Fibroblast of the aortic adventitia (primary cell): ENCODE measurements around the gene HAUS8. TPM values are rescaled to one million over a fixed set of nuclear protein-coding genes. Genes with fewer than 3 reads are reported as not detected.

Experiments used
- DNase-seq: peaks from one replicate; pipeline ENCODE4 v3.0.0-alpha.2; 2010; ENCODE audit warnings: low read depth
- H3K4me3 ChIP-seq: 2 replicates; pipeline ENCODE4 v1.5.1; 2011; ENCODE audit warnings: low read depth, mild to moderate bottlenecking, control low read depth, low read length, moderate library complexity
- CTCF ChIP-seq: IDR thresholded peaks from 2 replicates; pipeline ENCODE4 v1.5.1; 2011; ENCODE audit warnings: mild to moderate bottlenecking, low read length, control low read depth, inconsistent platforms; ENCODE audit not compliant: insufficient read depth
- total RNA-seq: library from RNA; depleted of rRNA; stranded (reverse); fragments of >200 nt; gene quantifications from 2 replicates; pipeline ENCODE4 v1.2.3, GENCODE V29; 2012; ENCODE audit warnings: low replicate concordance

HAUS8 gene
- total RNA-seq, 1 donor, result 5.2 TPM

- DNase-seq, result no peak
- no peak overlapping the region for H3K4me3 ChIP-seq
- TF ChIP-seq CTCF, result no peak
These were observed 72.8 kb downstream of the HAUS8 start for GRCh38 chr19:17002455-17002854.

DNA sequence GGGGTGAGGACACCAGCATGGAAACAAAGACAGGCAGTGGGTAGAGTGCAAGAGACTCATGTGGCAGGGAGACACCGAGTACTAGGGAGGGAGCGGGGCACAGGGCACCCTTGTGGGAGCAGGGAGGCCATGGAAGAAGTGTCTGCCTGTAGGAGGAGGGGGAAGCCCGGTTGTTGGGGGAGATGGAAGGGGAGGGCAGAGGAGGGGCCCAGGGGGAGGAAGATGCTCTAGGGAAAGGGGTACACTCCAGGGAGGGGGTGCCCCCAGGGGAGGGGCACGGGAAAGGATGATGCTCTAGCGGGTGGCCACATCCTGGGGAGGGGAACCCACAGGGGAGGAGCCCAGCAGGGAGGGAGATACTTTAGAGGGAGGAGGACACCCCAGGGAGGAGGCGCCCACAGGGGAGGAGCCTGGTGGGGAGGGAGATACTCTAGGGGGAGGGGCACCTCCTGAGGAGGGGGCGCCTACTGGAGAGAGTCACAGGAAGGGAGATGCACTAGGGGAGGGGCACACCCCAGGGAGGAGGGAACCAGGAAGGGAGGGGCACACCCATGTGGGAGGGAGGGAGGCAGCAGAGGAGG is 73.6 kb downstream of the HAUS8 start:
- no peak for DNase-seq
- H3K4me3 ChIP-seq, result no peak overlapping the region
- TF ChIP-seq CTCF, result no peak

Other genes with a start within 250 kb of the HAUS8 start
- 19.1 and 19.9 TPM in 2 replicates for gene SIN3B, start 246.1 kb downstream of the HAUS8 start, total RNA-seq
- gene F2RL3, start 186.5 kb downstream of the HAUS8 start, total RNA-seq, result not detected in 2 replicates
- gene CPAMD8, start 48.6 kb downstream of the HAUS8 start, total RNA-seq, result 0.18 and 2.5 TPM in 2 replicates
- 58.9 and 103 TPM in 2 replicates for gene MYO9B, start 325 bp upstream of the HAUS8 start, total RNA-seq
- 23.8 and 27.8 TPM in 2 replicates for gene USE1, start 139.9 kb upstream of the HAUS8 start, total RNA-seq
- gene OCEL1, start 150.8 kb upstream of the HAUS8 start, total RNA-seq, result 3.9 and 19.7 TPM in 2 replicates
- gene NR2F6, start 170.5 kb upstream of the HAUS8 start, total RNA-seq, result 23.7 and 27.9 TPM in 2 replicates
- not detected in 2 replicates for gene USHBP1, start 189.3 kb upstream of the HAUS8 start, total RNA-seq
- 59.3 and 72.1 TPM in 2 replicates for gene BABAM1, start 192.0 kb upstream of the HAUS8 start, total RNA-seq
- 0.09 and 0.41 TPM in 2 replicates for gene ANKLE1, start 206.4 kb upstream of the HAUS8 start, total RNA-seq
- 12.5 and 13.3 TPM in 2 replicates for gene ABHD8, start 228.0 kb upstream of the HAUS8 start, total RNA-seq
- 22.7 and 34.3 TPM in 2 replicates for gene MRPL34, start 230.4 kb upstream of the HAUS8 start, total RNA-seq
- 2.9 and 20.2 TPM in 2 replicates for gene DDA1, start 234.1 kb upstream of the HAUS8 start, total RNA-seq